ENCODE results near the gene SLC6A11. TPM values are rescaled to one million over a fixed set of nuclear protein-coding genes. Genes with fewer than 3 reads are reported as not detected.

SLC6A11 gene
- total RNA-seq, 1 experiment from 2014 or later: 1.5 TPM

DNA sequence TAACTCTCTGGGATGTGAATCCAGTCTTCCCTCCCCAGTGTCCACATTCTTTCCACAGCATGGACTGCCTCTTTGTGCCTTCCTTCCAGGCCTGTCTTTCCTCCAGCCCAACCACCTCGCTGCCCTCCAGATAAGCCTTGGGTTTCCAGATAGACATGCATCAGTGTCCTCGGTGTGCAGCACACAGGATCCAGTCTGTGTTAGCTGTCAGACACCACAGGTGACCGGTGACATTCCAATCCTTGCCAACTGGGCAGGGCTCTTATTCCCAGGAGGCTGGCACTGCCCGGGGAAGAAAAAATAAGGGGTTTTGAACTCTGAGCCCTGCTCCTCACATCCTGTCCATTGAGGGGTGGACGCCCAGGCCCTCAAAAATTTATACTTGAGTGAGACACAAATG is 170.6 kb downstream of the SLC6A11 start:
- Histone ChIP-seq H2AK5ac (ENCODE audit: insufficient read length, low read length) (no peak overlapping the region), H4K8ac (replicated peaks; ENCODE audit: insufficient read length, low read depth, low read length) (no peak overlapping the region), H3K79me2 (ENCODE audit: insufficient read depth, low read length) (no peaks in the 10 kb centered on the region), H3K14ac (ENCODE audit: insufficient read depth, low read length) (no peak overlapping the region), H3K18ac (ENCODE audit: insufficient read length, low read depth, low read length) (no peak overlapping the region), H2BK5ac (ENCODE audit: insufficient read length, low read length) (no peak overlapping the region), H2AFZ (ENCODE audit: low read length) (no peak overlapping the region), H3K9ac (ENCODE audit: extremely low read depth, insufficient read length, low read length) (no peak overlapping the region), H3K79me1 (ENCODE audit: insufficient read depth, low read depth, low read length, poor library complexity, severe bottlenecking) (no peaks in the 10 kb centered on the region), H2BK15ac (ENCODE audit: low read depth, low read length) (no peak overlapping the region), H3K23ac (ENCODE audit: insufficient read length, low read depth, low read length) (no peak overlapping the region), H4K91ac (ENCODE audit: insufficient read length, low read depth, low read length) (no peak overlapping the region), H2BK12ac (ENCODE audit: insufficient read length, low read depth, low read length) (no peak overlapping the region), H4K5ac (ENCODE audit: insufficient read length, low read depth, low read length) (no peak overlapping the region), H2BK20ac (ENCODE audit: low read depth, low read length, poor library complexity, severe bottlenecking) (no peak overlapping the region), H3T11ph (ENCODE audit: low read length) (no peak overlapping the region), H3K27ac (ENCODE audit: insufficient read length, low read depth, low read length) (no peak overlapping the region), H3K4me2 (ENCODE audit: insufficient read depth, insufficient read length, low read length) (no peak overlapping the region), H3K9me3 (ENCODE audit: control insufficient read depth, low read depth, low read length) (no peaks in the 10 kb centered on the region), H3K27me3 (ENCODE audit: insufficient read depth, low read length) (no peaks in the 10 kb centered on the region; the same call in 1 of the 2 replicates), H3K4ac (ENCODE audit: low read depth, low read length) (no peak overlapping the region), H3K56ac (ENCODE audit: insufficient read length, low read depth, low read length) (no peak overlapping the region), H3K4me1 (ENCODE audit: insufficient read depth, low read length) (peaks cover 2% of the 10 kb centered on the region; the same call in 1 of the 2 replicates), H4K20me1 (ENCODE audit: control insufficient read depth, insufficient read depth, insufficient read length) (no peaks in the 10 kb centered on the region), H3K23me2 (ENCODE audit: insufficient read length, low read depth, low read length, poor library complexity, severe bottlenecking) (no peaks in the 10 kb centered on the region), H2BK120ac (ENCODE audit: low read depth, low read length, poor library complexity, severe bottlenecking) (no peak overlapping the region)
- peaks cover 23 to 36% of the 10 kb centered on the region in 2 experiments for H3K4me1 Mint-ChIP-seq
- TF ChIP-seq, protein P1, sequence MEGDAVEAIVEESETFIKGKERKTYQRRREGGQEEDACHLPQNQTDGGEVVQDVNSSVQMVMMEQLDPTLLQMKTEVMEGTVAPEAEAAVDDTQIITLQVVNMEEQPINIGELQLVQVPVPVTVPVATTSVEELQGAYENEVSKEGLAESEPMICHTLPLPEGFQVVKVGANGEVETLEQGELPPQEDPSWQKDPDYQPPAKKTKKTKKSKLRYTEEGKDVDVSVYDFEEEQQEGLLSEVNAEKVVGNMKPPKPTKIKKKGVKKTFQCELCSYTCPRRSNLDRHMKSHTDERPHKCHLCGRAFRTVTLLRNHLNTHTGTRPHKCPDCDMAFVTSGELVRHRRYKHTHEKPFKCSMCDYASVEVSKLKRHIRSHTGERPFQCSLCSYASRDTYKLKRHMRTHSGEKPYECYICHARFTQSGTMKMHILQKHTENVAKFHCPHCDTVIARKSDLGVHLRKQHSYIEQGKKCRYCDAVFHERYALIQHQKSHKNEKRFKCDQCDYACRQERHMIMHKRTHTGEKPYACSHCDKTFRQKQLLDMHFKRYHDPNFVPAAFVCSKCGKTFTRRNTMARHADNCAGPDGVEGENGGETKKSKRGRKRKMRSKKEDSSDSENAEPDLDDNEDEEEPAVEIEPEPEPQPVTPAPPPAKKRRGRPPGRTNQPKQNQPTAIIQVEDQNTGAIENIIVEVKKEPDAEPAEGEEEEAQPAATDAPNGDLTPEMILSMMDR (conservative IDR thresholded peaks at IDR 0.05): no peak
- DNase-seq: no peak
- H3K36me3 Mint-ChIP-seq (ENCODE audit: insufficient read depth in 1 of 3, low read depth in 3 of 3): no peaks in the 10 kb centered on the region
- no peak overlapping the region for H3K4me3 Mint-ChIP-seq
- H3K9me3 Mint-ChIP-seq: no peaks in the 10 kb centered on the region; a peak in 1 of 5 replicates
- H3K27me3 Mint-ChIP-seq (ENCODE audit: low read depth): peaks cover 56% of the 10 kb centered on the region
- WGBS (ENCODE audit: extremely low coverage, insufficient read length, low lambda C conversion rate): no CpG with 5 or more reads among the region's 5 CpGs
- H3K27ac Mint-ChIP-seq: no peak overlapping the region; a peak in 1 of 7 replicates
